CD14-positive monocyte (primary cell): ENCODE measurements around the gene CXCR5. TPM values are rescaled to one million over a fixed set of nuclear protein-coding genes. Genes with fewer than 3 reads are reported as not detected.

Experiments
- DNase-seq, 3 donors: peaks; one replicate each; pipeline ENCODE4 v3.0.0-alpha.2; 2011 to 2022
- H2AFZ ChIP-seq: 2 replicates; pipeline ENCODE4 v1.6.0; 2012; ENCODE audit warnings: mild to moderate bottlenecking, low read depth, low read length, inconsistent platforms; ENCODE audit not compliant: insufficient read depth, poor library complexity, severe bottlenecking
- H3K27ac ChIP-seq, 2 donors: 1 replicate in 1 of 2; 2 replicates in 1 of 2; pipeline ENCODE4 v1.5.1; 2012 to 2013; ENCODE audit warnings: low read length in 2 of 2, control low read depth in 1 of 2, inconsistent platforms in 1 of 2, low read depth in 1 of 2, mild to moderate bottlenecking in 1 of 2
- H3K27me3 ChIP-seq, 2 donors: one replicate each; pipeline versions ENCODE4 v1.6.0 to v1.6.1; 2011 to 2013; ENCODE audit warnings: low read length in 2 of 2; ENCODE audit not compliant: control insufficient read depth in 2 of 2, insufficient read depth in 2 of 2
- H3K36me3 ChIP-seq, 2 donors: replicated peaks in 1 of 2; 1 replicate in 1 of 2; 2 replicates in 1 of 2; pipeline versions ENCODE4 v1.5.1 to v1.6.1; 2012 to 2013; ENCODE audit warnings: low read length in 2 of 2, control low read depth in 1 of 2, inconsistent platforms in 1 of 2, mild to moderate bottlenecking in 1 of 2; ENCODE audit not compliant: insufficient read depth in 2 of 2, control insufficient read depth in 1 of 2
- H3K4me1 ChIP-seq, 2 donors: 1 replicate in 1 of 2; 2 replicates in 1 of 2; pipeline versions ENCODE4 v1.5.1 to v1.6.1; 2012 to 2013; ENCODE audit warnings: low read length in 2 of 2, control low read depth in 1 of 2, inconsistent platforms in 1 of 2, mild to moderate bottlenecking in 1 of 2, moderate library complexity in 1 of 2; ENCODE audit not compliant: insufficient read depth in 2 of 2, control insufficient read depth in 1 of 2
- H3K4me2 ChIP-seq: replicated peaks from 2 replicates; pipeline ENCODE3; 2012; ENCODE audit warnings: low read length, moderate library complexity, mild to moderate bottlenecking; ENCODE audit not compliant: poor library complexity, severe bottlenecking; ENCODE audit errors: extremely low read depth
- H3K4me3 ChIP-seq, 3 experiments: fragments of 200-600 bp in 1 of 3; sonication (generic) in 1 of 3; replicated peaks in 1 of 3; 1 replicate in 2 of 3; 2 replicates in 1 of 3; pipeline ENCODE4 v1.5.1; 2011 to 2013; ENCODE audit warnings: low read length in 3 of 3, mild to moderate bottlenecking in 3 of 3, control low read depth in 2 of 3, low read depth in 2 of 3, inconsistent platforms in 1 of 3, moderate library complexity in 1 of 3
- H3K79me2 ChIP-seq: 2 replicates; pipeline ENCODE4 v1.6.0; 2012; ENCODE audit warnings: mild to moderate bottlenecking, control low read depth, inconsistent platforms, low read length, moderate library complexity; ENCODE audit not compliant: insufficient read depth
- H3K9ac ChIP-seq: 2 replicates; pipeline ENCODE4 v1.6.0; 2017; ENCODE audit warnings: low read length, mild to moderate bottlenecking; ENCODE audit not compliant: insufficient read depth, poor library complexity, severe bottlenecking
- H3K9me3 ChIP-seq, 2 donors: replicated peaks in 1 of 2; 1 replicate in 1 of 2; 2 replicates in 1 of 2; pipeline versions ENCODE4 v1.5.1 to v1.6.1; 2012 to 2013; ENCODE audit warnings: low read length in 2 of 2, control low read depth in 1 of 2; ENCODE audit not compliant: control insufficient read depth in 1 of 2, insufficient read depth in 1 of 2
- H4K20me1 ChIP-seq: 2 replicates; pipeline ENCODE4 v1.6.0; 2012; ENCODE audit warnings: mild to moderate bottlenecking, low read length, control low read depth, moderate library complexity; ENCODE audit not compliant: insufficient read depth
- H3K27ac Mint-ChIP-seq, 7 donors: one replicate each; pipeline ENCODE4 v1.8.0; 2020; ENCODE audit warnings: mild to moderate bottlenecking in 7 of 7, mixed read lengths in 7 of 7, moderate library complexity in 6 of 7, inconsistent platforms in 2 of 7
- H3K27me3 Mint-ChIP-seq, 3 donors: one replicate each; pipeline ENCODE4 v1.8.0; 2021 to 2022; ENCODE audit warnings: low read depth in 3 of 3, mild to moderate bottlenecking in 3 of 3, mixed read lengths in 3 of 3, moderate library complexity in 3 of 3, inconsistent platforms in 1 of 3
- H3K36me3 Mint-ChIP-seq, 2 donors: one replicate each; pipeline ENCODE4 v1.8.0; 2020; ENCODE audit warnings: mixed read lengths in 2 of 2, inconsistent platforms in 1 of 2, mild to moderate bottlenecking in 1 of 2
- H3K4me1 Mint-ChIP-seq: one replicate; pipeline ENCODE4 v1.8.0; 2020; ENCODE audit warnings: mild to moderate bottlenecking, mixed read lengths
- H3K4me3 Mint-ChIP-seq, 2 donors: one replicate each; pipeline ENCODE4 v1.8.0; 2020; ENCODE audit warnings: mild to moderate bottlenecking in 2 of 2, mixed read lengths in 2 of 2, moderate library complexity in 1 of 2
- H3K9me3 Mint-ChIP-seq, 7 donors: one replicate each; pipeline ENCODE4 v1.8.0; 2020 to 2022; ENCODE audit warnings: mixed read lengths in 7 of 7, mild to moderate bottlenecking in 6 of 7, moderate library complexity in 6 of 7, inconsistent platforms in 2 of 7
- CTCF ChIP-seq: fragments of 200-600 bp; IDR thresholded peaks from one replicate; pipeline ENCODE4 v1.8.0; 2022; ENCODE audit warnings: antibody characterized with exemption, mild to moderate bottlenecking
- WGBS: methylation state at CpG from one replicate; pipeline ENCODE4 v1.1.5; 2013; ENCODE audit warnings: missing lambda C conversion rate; ENCODE audit not compliant: insufficient coverage; 5-methylcytosine and 5-hydroxymethylcytosine counted together
- intact Hi-C, 2 donors: fragments of 100-400 bp; cut with micrococcal nuclease; formaldehyde crosslinking; loops; one replicate each; pipeline versions ENCODE4 v1.15.0 to v1.15.1; 2023
- polyA plus RNA-seq, 3 donors: library from polyadenylated mRNA; depleted of rRNA in 1 of 3; unstranded in 2 of 3; stranded (reverse) in 1 of 3; fragments of 300-500 nt in 2 of 3; fragments of >200 nt in 1 of 3; fragmentation: Illumina TruSeq in 2 of 3; gene quantifications; 1 replicate in 2 of 3; 2 replicates in 1 of 3; pipeline ENCODE4 v1.2.3, GENCODE V29; 2012 to 2021

CXCR5 gene
- polyA plus RNA-seq, 3 donors = 0.08 to 0.31 (median 0.09) TPM

- intact Hi-C loops = loop anchor here in 1 of 2 donors (5.0 kb wide), 1 partner anchor 35 kb away; no protein-coding TSS in a partner anchor
- peaks cover 8 to 13% (median 13%) of the 10 kb centered on the region in 3 donors for H3K27me3 Mint-ChIP-seq
- H3K9me3 ChIP-seq = no peaks in the 10 kb centered on the region
- H3K27ac Mint-ChIP-seq = peak overlapping the region; percentile 46 to 92 (median 90)
- H3K4me3 Mint-ChIP-seq = no peak overlapping the region
- no peaks in the 10 kb centered on the region for H3K36me3 ChIP-seq
- no peaks in the 10 kb centered on the region for H4K20me1 ChIP-seq
- H3K4me3 ChIP-seq = no peak overlapping the region
- peak overlapping the region; percentile 41 to 79 for H3K27ac ChIP-seq
- H2AFZ ChIP-seq = no peak overlapping the region
- no peaks in the 10 kb centered on the region for H3K27me3 ChIP-seq
- H3K4me2 ChIP-seq = no peak overlapping the region
- WGBS = 96% methylated on average over 3 of the region's 11 CpGs
- H3K79me2 ChIP-seq = no peaks in the 10 kb centered on the region
- H3K4me1 Mint-ChIP-seq = peaks cover 37% of the 10 kb centered on the region
- TF ChIP-seq CTCF = no peak
- no peak overlapping the region for H3K9ac ChIP-seq
- no peaks in the 10 kb centered on the region for H3K36me3 Mint-ChIP-seq
- H3K9me3 Mint-ChIP-seq = peaks cover 0 to 5% (median 0%) of the 10 kb centered on the region in 7 donors
- peak in 1 of 3 donors; percentile 28 for DNase-seq
- H3K4me1 ChIP-seq = peaks cover 31% of the 10 kb centered on the region in 2 donors
Observed at GRCh38 chr11:118877487-118878162, 6.1 kb upstream of the CXCR5 start.

- WGBS = no CpG with 5 or more reads among the region's 4 CpGs
- peaks cover 0 to 5% (median 0%) of the 10 kb centered on the region in 7 donors for H3K9me3 Mint-ChIP-seq
- Histone ChIP-seq H3K9ac (no peak overlapping the region), H3K36me3 (no peaks in the 10 kb centered on the region), H3K27me3 (no peaks in the 10 kb centered on the region), H3K9me3 (no peaks in the 10 kb centered on the region), H3K79me2 (no peaks in the 10 kb centered on the region), H2AFZ (no peak overlapping the region), H3K4me2 (no peak overlapping the region), H3K27ac (peak overlapping the region in 1 of 2 donors; percentile 27), H3K4me3 (no peak overlapping the region), H3K4me1 (peaks cover 33 to 37% of the 10 kb centered on the region in 2 donors), H4K20me1 (no peaks in the 10 kb centered on the region)
- H3K4me3 Mint-ChIP-seq = no peak overlapping the region
- H3K36me3 Mint-ChIP-seq = no peaks in the 10 kb centered on the region
- H3K27ac Mint-ChIP-seq = peak overlapping the region in 3 of 7 donors; percentile 67 to 86 (median 72)
- no peak for TF ChIP-seq CTCF
- intact Hi-C loops = loop anchor here in 1 of 2 donors (5.0 kb wide), 1 partner anchor 36 kb away; no protein-coding TSS in a partner anchor
- DNase-seq = peak in 2 of 3 donors; percentile 41 to 55
- H3K4me1 Mint-ChIP-seq = peaks cover 42% of the 10 kb centered on the region
- H3K27me3 Mint-ChIP-seq = peaks cover 10 to 15% (median 14%) of the 10 kb centered on the region in 3 donors
Observed at GRCh38 chr11:118878163-118878563, 5.5 kb upstream of the CXCR5 start.
